Stimulated activated CD8-positive, alpha-beta memory T cell treated with anti-CD3 and anti-CD28 coated beads, Interleukin-12 subunit alpha, Interleukin-12 subunit beta, amount 100 ng/mL, for 24 hours (primary cell): ENCODE measurements around the gene TSFM.
A peak's percentile ranks its signal among the peaks of the same experiment; 100 is the strongest.

Source experiments
- DNase-seq: peaks from one replicate; pipeline ENCODE4 v3.0.0-alpha.2; 2020; ENCODE audit errors: extremely low read depth

Gene TSFM

DNA sequence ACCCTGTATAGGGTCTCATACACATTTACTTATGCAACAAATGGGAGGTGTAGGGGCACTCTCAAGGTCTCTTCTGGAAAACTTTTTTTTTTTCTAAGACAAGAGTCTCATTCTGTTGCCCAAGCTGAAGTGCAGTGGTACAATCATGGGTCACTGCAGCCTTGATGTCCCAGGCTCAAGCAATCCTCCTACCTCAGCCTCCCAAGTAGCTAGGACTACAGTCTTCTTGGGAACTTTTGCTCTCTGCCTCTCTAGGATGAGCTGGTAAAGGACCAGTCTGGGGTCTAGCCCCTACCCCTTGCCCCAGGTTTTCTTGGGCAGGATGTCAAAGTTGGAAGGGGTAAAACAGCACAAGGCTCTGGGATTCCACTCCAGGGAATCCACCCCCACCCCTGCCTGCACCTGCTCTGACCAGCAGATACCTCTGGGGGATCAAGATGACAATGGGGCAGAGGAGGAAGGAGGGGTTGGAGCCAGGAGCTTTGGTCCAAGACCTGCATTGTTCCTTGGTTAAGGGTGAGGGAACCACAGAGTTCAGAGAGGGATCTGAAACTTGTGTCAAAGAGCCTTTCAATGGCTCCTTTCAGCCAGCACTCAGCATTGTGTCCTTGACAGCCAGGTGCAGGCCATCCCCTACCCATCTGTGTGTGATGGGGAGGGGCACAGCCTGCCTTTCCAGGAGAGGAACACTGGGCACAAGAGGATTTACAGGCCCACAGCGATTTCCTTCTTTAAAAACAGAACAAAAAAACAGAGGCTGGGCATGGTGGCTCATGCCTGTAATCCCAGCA is 51.7 kb downstream of the TSFM start:
- DNase-seq: no peak

GRCh38 chr12:57835366-57836288 is 53.0 kb downstream of the TSFM start:
- no peak for DNase-seq

DNA sequence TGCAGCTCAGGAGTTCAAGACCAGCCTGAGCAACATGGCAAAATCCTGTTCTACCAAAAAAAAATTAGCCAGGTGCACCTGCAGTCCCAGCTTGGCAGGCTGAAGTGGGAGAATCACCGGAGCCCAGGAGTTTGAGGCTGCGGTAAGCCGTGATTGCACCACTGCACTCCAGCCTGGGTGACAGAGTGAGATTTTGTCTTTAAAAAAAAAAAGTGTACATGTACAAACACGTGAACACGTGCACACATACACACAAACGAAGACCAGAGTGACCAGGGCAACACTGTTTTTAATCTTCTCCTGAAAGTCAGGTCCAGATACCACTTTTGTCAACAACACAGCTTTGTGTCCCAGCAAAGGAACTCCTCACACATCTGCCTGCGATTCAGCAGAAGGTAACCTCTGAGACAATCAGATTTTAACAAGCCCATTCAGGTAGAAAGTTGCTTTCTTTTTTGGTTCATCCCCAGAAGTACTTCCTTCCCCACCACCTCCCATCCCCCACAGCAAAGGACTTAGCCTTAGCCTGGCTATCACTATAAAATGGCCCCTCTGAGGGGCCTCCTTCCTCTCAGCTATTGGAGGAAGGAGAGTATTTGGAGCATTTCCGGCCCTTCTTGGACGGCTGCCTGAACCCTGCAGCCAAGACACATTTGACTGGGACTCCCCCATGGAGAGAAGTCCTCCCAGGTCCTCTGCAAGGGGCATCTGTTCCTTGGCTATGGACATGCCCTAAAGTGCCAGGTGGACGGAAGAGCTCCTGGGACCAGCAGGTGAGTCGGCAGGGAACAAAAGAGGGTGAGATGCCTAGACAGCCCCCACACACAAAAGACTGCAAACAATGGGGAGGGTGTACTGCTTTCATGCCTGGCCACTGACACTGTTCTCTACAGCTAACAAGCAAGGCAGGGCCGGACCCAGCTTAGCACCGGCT is 54.1 kb downstream of the TSFM start:
- DNase-seq: no peak

- DNase-seq: no peak
Observed at GRCh38 chr12:57837864-57838562, 55.4 kb downstream of the TSFM start.

DNA sequence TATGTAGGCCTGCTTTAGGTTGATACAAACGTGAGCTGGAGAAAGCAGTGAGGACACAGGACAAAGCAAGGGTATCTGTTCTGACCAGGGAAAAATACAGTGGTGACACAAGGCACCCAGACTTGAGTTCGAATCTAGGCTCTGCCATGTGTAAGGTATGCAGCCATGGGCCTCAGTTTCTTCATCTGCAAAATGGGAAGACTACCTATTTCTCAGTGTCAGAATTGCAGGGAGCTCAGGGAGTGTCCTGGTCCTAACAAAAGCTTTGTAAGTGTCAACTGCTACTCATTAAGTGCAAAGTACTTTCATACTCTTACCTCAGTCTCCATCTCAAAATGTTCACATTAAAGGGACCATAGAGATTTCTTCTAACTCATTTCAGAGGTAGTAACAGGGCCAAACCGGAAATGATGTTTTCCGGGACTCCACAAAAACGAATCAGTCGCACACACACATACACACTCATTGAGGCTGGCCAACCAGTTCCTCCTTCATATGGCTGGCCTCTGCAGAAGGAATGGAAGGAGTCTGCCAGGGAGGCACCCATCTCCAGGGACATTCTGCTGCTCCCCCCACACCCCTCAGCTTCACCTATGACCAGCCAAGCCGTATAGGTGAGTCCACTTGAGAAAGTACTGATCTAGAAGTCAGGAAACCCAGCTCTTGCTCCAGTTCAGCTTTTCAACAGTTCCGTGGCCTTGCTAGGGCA is 56.2 kb downstream of the TSFM start:
- no peak for DNase-seq

DNA sequence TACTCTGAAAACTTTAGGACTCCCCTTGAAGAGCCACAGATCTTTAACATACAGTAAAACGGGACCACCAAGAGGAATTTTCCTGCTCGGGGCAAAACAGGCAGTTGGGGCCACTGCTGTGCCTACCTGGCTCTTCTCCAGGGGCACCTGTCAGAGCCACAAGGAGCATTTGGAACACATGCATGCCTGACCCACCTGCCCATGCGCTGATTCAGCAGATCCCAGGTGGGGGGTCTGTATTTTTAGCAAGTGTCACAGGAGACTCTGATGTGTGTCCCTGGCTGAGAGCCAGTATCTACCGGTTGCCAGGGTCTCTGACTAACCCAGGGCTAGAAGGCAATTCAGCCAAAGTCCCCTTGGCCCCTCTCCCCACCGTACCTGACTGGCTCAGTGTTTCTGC is 57.4 kb downstream of the TSFM start:
- no peak for DNase-seq

DNA sequence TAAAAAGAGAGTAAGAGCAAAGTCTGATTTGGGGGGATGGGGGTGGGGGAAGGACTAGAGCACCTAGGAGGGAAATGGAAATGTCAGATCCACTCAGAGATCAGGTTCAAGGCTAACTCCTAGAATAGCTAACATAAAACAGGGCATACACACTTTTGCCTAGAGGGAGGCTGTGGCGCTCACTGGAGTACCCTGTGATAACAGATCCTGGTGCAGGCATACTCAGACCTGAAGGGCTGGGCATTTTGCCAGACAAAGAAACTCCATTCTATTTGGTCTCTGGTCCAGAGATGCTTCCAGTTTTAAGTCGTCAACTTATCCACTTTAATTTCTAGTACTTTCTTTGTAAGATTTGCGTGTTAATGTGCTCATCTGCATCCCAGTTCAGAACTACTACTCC is 58.1 kb downstream of the TSFM start:
- no peak for DNase-seq

DNA sequence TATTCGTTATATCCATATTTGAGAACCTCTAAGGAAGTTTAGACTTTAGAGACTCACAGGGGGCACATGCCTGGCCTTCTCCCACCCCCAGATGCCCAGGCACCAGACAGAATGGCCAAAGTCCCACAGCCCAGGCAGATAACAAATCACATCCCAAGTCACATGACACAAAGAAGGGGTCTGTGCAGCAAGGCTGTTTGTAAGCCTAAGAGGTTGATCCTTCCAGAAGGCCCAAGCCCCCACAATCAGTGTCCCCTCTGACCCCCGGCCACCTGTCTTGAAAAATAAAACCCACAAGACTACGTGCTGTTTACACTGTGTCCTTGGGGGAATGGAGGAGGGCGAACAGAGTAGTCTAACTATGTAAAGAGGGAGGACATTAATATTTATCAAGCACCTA is 58.9 kb downstream of the TSFM start:
- DNase-seq: no peak

DNA sequence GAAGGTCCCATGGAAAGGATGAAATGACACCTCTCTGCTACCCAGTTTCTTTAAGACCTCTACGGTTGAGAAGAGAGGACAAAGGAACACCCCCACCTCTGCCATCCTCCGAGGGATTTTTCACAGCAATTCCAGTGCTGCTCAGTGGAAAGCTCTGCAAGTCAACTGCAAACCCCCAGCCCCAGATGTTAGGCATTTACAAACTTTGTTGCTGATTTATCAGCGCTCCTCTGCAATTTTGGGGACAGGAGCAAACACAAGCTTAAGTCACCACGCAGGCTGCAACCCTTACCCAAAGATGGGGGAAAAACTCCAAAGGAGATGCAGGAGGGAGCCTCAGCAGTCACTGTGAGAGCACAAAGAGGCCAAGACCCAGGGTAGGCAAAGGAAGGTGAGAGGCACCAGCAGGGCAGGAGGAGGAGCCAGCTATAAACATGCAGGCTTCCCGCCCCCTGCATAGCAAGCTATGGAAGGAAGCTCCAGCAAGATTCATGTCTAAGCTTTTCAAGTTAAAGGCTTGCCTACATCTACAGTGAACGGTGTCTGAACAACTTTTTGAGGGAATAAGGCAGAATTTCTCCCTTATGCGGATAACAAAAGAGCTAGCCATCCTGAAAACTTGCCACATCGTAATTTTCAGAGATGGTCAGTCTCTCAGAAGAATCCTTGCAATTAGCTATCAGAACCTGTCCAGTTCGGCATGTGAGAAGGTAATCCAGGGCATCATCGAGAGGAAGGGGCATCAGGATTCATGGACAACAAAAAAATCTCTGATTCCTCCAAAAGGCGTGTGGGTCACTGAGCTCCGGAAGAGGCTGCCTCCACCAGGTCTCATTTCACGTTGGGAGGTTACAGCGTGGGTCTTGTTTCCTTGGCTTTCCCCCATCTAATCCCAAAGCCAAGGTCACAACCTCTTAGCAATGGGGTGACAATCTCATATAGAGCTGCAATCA is 60.0 kb downstream of the TSFM start:
- no peak for DNase-seq

- DNase-seq: no peak
Observed at GRCh38 chr12:57844709-57845477, 62.3 kb downstream of the TSFM start.

DNA sequence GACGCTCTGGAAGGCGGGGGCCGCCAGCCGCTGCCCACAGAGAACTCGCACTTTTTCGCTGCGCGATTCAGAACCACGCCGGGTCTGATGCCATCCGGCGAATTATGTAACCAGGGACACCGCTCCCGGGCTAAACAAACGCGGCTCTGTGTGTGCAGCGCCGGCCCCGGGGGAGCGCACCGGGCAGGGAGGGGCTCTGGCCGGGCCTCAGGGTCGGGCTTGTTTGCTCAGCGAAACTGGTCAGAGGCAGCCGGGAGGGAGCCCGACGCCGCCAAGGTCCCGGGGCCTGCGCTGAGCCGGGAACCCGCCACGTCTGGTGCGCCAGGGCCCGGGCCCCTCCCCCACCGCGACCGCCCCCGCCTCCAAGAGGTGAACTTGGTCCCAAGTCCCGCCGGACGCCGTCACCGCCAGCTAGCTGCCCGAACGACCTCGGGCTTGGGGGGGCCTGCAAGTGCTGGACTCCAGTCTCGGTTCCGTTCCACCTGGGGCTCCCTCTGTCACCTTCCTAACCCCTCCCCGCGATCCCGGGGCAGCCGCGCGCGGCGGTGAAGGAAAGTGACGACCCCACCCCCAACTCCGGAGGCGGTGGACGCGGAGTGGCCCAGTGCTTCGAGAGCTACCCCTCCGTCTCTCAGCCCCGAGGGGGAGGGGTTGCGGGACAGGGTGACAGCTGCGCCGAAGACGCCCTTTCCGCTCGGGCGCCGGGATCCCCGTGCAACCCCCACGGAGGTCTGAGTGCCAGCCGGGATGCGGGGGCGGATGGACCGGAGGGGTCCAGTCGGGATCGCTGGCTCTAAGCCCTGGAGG is 63.1 kb downstream of the TSFM start:
- DNase-seq: no peak

DNA sequence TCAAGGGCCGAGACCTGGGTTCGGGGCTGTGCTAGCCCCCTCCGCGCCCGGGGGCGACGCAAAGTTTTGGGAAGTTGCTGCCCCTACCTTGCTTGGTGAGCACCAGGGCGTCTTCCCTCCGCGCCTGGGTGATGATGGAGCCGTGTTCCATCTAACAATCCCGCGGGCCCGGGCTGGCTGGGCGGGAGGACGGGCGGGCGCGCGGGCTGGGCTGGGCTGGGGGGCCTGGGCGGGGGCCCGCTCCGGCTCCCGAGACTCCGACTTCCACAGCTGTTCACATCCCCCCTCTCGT is 63.6 kb downstream of the TSFM start:
- no peak for DNase-seq

DNA sequence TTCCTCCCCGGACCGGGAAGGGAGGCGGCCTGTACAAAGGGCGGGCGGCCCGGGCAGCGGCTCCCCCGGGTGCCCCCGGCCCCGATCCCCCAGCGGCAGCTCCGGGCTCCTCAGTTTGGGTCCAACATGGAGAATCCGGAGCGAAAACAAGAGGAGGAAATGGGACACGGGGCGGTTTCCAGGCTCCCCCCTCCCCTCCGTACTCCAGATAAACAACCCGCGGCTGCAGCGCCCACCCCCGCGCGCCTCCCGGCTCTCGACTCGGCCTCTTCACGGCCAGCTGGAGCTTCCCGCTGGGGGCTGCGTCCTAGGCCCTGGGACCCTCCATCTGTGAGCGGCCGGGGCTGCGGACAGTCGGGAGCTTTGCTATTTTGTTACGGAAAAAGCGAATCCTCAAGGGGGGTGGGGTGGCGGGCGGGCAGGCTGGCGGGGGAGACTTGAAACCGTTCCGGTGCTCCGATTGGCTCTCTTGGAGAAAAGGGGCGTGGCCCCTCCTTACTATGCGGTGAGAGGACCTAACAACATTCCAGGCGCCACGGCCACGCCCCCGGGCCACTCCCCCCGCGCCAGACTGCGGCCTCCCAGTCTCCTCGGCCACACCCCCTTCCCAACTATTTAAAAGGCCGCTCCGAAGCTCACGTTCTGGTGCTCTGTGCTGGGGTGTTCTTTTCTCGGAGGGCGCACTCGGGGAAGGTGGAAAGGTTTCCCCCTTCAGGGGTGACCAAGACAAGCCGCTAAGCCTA is 64.2 kb downstream of the TSFM start, which contains the start of gene CTDSP2:
CTDSP2 (minus strand) TSS at position 153 of the 743 bp plus-strand sequence. CDS start 294 bp downstream, outside the sequence.
- peak; percentile 76 for DNase-seq
